Upper lobe of left lung (tissue), 4 donors: ENCODE results near the gene FANCG.

Source experiments
- EP300 ChIP-seq, 4 donors: sonication (generic); formaldehyde crosslinking; IDR thresholded peaks; one replicate each; pipeline ENCODE4 v1.5.1; 2017; ENCODE audit warnings: antibody characterized with exemption in 4 of 4, control low read depth in 2 of 4
- POLR2A ChIP-seq, 4 donors: fragments of 450-650 bp; IDR thresholded peaks; one replicate each; pipeline ENCODE4 v1.5.1; 2016 to 2017; ENCODE audit warnings: antibody characterized with exemption in 4 of 4, mild to moderate bottlenecking in 2 of 4
- POLR2AphosphoS5 ChIP-seq, 2 donors: sonication (generic); formaldehyde crosslinking; IDR thresholded peaks; one replicate each; pipeline ENCODE4 v1.5.1; 2017; ENCODE audit warnings: antibody characterized with exemption in 2 of 2
- TF ChIP-seq, protein P1 (sequence below), 6 experiments: fragments of 450-650 bp in 4 of 6; fragments of 200-600 bp in 2 of 6; sonication (generic) in 2 of 6; IDR thresholded peaks; one replicate each; pipeline ENCODE4 v1.5.1; 2016 to 2019; ENCODE audit warnings: antibody characterized with exemption in 6 of 6

DNA sequence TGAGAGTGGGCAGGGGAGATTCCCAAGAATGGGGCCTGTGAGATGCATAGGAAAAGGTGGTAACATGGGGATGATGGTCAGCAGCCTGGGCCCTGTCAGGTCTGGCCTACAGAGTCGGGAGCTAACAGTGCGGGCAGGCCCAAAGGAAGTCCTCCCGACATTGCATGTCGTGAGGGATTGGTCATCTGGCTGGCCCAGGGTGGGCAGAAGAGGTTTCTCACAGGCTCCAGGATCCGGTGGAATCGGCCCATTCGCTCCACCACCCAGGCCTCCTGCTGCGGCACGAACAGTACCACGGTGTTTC is 22.7 kb upstream of the FANCG start:
- TF ChIP-seq, protein P1, sequence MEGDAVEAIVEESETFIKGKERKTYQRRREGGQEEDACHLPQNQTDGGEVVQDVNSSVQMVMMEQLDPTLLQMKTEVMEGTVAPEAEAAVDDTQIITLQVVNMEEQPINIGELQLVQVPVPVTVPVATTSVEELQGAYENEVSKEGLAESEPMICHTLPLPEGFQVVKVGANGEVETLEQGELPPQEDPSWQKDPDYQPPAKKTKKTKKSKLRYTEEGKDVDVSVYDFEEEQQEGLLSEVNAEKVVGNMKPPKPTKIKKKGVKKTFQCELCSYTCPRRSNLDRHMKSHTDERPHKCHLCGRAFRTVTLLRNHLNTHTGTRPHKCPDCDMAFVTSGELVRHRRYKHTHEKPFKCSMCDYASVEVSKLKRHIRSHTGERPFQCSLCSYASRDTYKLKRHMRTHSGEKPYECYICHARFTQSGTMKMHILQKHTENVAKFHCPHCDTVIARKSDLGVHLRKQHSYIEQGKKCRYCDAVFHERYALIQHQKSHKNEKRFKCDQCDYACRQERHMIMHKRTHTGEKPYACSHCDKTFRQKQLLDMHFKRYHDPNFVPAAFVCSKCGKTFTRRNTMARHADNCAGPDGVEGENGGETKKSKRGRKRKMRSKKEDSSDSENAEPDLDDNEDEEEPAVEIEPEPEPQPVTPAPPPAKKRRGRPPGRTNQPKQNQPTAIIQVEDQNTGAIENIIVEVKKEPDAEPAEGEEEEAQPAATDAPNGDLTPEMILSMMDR (IDR thresholded peaks at IDR 0.05), result no peak
- TF ChIP-seq POLR2A (IDR thresholded peaks at IDR 0.05) (no peak), EP300 (IDR thresholded peaks at IDR 0.05) (no peak), POLR2AphosphoS5 (IDR thresholded peaks at IDR 0.05) (no peak)
